SIG-M5 treated with dmso at 0.1 percent for 504 hours (cell line): ENCODE data around the gene RAB3A.

Experiments used
- DNase-seq: peaks from one replicate; lab custom pipeline; 2025; ENCODE audit not compliant: unreplicated experiment; lab: John Stamatoyannopoulos, UW

RAB3A gene

GRCh38 chr19:18152817-18153555 lies 50.9 kb downstream of the RAB3A start, which contains the start of gene PIK3R2:
Gene PIK3R2 (plus strand): TSS chr19:18153163. CDS start chr19:18155880, 2,717 bp downstream.
- peak; percentile 96 for DNase-seq

- DNase-seq = peak; percentile 99
Observed at GRCh38 chr19:18152442-18152816, 51.4 kb downstream of the RAB3A start.

GRCh38 chr19:18150776-18151624 lies 52.8 kb downstream of the RAB3A start:
- no peak for DNase-seq

GRCh38 chr19:18149596-18149975 lies 54.3 kb downstream of the RAB3A start:
- DNase-seq = no peak

- no peak for DNase-seq
Observed at GRCh38 chr19:18147396-18147795, 56.4 kb downstream of the RAB3A start.
